Right lobe of liver (tissue), 6 donors: Measurements from ENCODE around the gene KIF6. TPM values are rescaled to one million over a fixed set of nuclear protein-coding genes. Genes with fewer than 3 reads are reported as not detected.

Source experiments
- ATAC-seq, 4 donors: fragments of 200-7000 bp; cut with Tn5 transposase; one replicate each; pipeline ENCODE4 v1.9.1; 2020; ENCODE audit warnings: mild to moderate bottlenecking in 4 of 4, moderate library complexity in 4 of 4
- DNase-seq, 3 donors: peaks; one replicate each; pipeline ENCODE4 v3.0.0-alpha.2; 2020
- H3K27ac ChIP-seq, 3 donors: fragments of 200-600 bp; one replicate each; pipeline ENCODE4 v1.8.0; 2022
- H3K27me3 ChIP-seq, 2 donors: fragments of 200-600 bp; one replicate each; pipeline ENCODE4 v1.8.0; 2022
- H3K36me3 ChIP-seq, 4 donors: fragments of 200-600 bp; sonication (generic) in 1 of 4; one replicate each; pipeline versions ENCODE4 v1.5.1 to v1.8.0; 2017 to 2022; ENCODE audit warnings: control low read depth in 1 of 4
- H3K4me1 ChIP-seq, 4 donors: fragments of 200-600 bp; sonication (generic) in 1 of 4; one replicate each; pipeline versions ENCODE4 v1.5.1 to v1.8.0; 2017 to 2022; ENCODE audit warnings: control low read depth in 1 of 4
- H3K4me3 ChIP-seq, 3 donors: fragments of 200-600 bp; one replicate each; pipeline ENCODE4 v1.8.0; 2022
- H3K9me3 ChIP-seq, 4 donors: fragments of 200-600 bp; sonication (generic) in 1 of 4; one replicate each; pipeline versions ENCODE4 v1.5.1 to v1.8.0; 2017 to 2022; ENCODE audit warnings: control low read depth in 1 of 4
- CTCF ChIP-seq, 4 donors: fragments of 200-600 bp in 3 of 4; fragments of 450-650 bp in 1 of 4; IDR thresholded peaks; one replicate each; pipeline versions ENCODE4 v1.5.1 to v1.8.0; 2016 to 2022; ENCODE audit warnings: antibody characterized with exemption in 4 of 4, mild to moderate bottlenecking in 2 of 4
- POLR2A ChIP-seq: fragments of 450-650 bp; IDR thresholded peaks from one replicate; pipeline ENCODE4 v1.6.1; 2017; ENCODE audit warnings: antibody characterized with exemption, mild to moderate bottlenecking
- WGBS: methylation state at CpG from one replicate; pipeline ENCODE4 v1.1.6; 2018; ENCODE audit warnings: low coverage, low lambda C conversion rate; ENCODE audit not compliant: insufficient coverage; ENCODE audit errors: missing lambda C conversion rate; 5-methylcytosine and 5-hydroxymethylcytosine counted together
- intact Hi-C, 2 donors: fragments of 100-400 bp; cut with DNase I; formaldehyde crosslinking; loops; one replicate each; pipeline versions ENCODE4 v1.11.2 to v1.14.1; 2022
- total RNA-seq, 6 experiments: library from RNA; depleted of rRNA in 2 of 6; stranded (reverse); fragments of >200 nt in 2 of 6; fragmentation: NEBNext Ultra II Directional in 3 of 6; extraction: Animal tissue kit (Norgen Biotek cat#: 25700) in 3 of 6; gene quantifications; one replicate each; pipeline versions ENCODE4 v1.1.0 to v1.2.4, GENCODE V29; 2016 to 2023
- donor health status: DM: no; HTN: yes; CAD: no.
- donor health status: DM: no; HTN: no; CAD: no.
- donor health status: DM: no; HTN: no; CAD: no.
- donor health status: DM: no; HTN: yes; CAD: no.
- donor health status: DM: no; HTN: yes; CAD: no.

The KIF6 gene
- total RNA-seq, 6 experiments from 2014 or later: 0.18 to 0.83 (median 0.37) TPM; not detected in 2

GRCh38 chr6:39298061-39298460 is 427.1 kb downstream of the KIF6 start:
- H3K4me3 ChIP-seq: no peak overlapping the region

GRCh38 chr6:39296745-39297640 is 428.2 kb downstream of the KIF6 start:
- no peaks in the 10 kb centered on the region for H3K9me3 ChIP-seq
- intact Hi-C loops: no loop called here
- no peak for TF ChIP-seq CTCF (IDR thresholded peaks at IDR 0.05)
- TF ChIP-seq POLR2A: no peak
- H3K4me3 ChIP-seq: no peak overlapping the region
- DNase-seq (peak in 1 of 3 donors; percentile 83), ATAC-seq (peak; percentile 47 to 68 (median 59))
- peak overlapping the region in 2 of 3 donors; percentile 29 to 80 for H3K27ac ChIP-seq
- 17% methylated on average over 6 of the region's 18 CpGs for WGBS
- no peaks in the 10 kb centered on the region for H3K36me3 ChIP-seq
- H3K27me3 ChIP-seq: no peaks in the 10 kb centered on the region
- H3K4me1 ChIP-seq: peaks cover 0 to 35% (median 16%) of the 10 kb centered on the region in 4 donors

More at GRCh38 chr6:39298061-39298460, 427.1 kb downstream of the KIF6 start:
- H3K27me3 ChIP-seq: no peaks in the 10 kb centered on the region
- peak overlapping the region in 2 of 3 donors; percentile 24 to 80 for H3K27ac ChIP-seq
- 53% methylated on average over 5 of the region's 10 CpGs for WGBS
- H3K36me3 ChIP-seq: no peaks in the 10 kb centered on the region
- no peaks in the 10 kb centered on the region for H3K9me3 ChIP-seq
- TF ChIP-seq CTCF (IDR thresholded peaks at IDR 0.05) (no peak), POLR2A (no peak)
- peak; percentile 82 to 93 (median 83) for ATAC-seq
- DNase-seq: peak; percentile 80 to 96 (median 94)
- H3K4me1 ChIP-seq: peaks cover 0 to 41% (median 19%) of the 10 kb centered on the region in 4 donors
- intact Hi-C loops: no loop called here

DNA sequence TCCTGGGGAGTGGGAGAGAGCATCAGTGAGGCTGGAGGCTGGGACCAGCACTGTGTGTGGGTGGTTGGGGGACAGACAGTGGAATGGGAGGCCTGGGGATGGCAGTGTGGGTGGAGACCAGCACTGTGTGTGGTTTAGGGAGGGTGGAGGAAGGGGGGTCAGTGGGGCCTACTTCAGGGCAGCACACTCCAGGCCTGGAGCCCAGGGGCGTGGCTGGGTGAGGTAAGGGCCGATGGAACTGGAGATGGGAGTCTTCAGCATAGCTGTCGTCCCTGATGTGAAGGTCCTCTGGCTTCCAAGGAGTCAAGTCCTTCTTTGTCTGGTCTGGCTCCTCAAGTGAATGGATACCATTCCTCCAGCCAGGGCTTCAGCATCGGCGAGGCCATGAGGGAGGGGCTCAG is 429.6 kb downstream of the KIF6 start:
- Histone ChIP-seq H3K36me3 (no peaks in the 10 kb centered on the region), H3K4me3 (no peak overlapping the region), H3K27me3 (no peaks in the 10 kb centered on the region), H3K4me1 (peaks cover 0 to 35% (median 16%) of the 10 kb centered on the region in 4 donors), H3K27ac (no peak overlapping the region), H3K9me3 (no peaks in the 10 kb centered on the region)
- ATAC-seq (no peak), DNase-seq (no peak)
- WGBS: no CpG with 5 or more reads among the region's 5 CpGs
- intact Hi-C loops: no loop called here
- no peak for TF ChIP-seq CTCF (IDR thresholded peaks at IDR 0.05)
- TF ChIP-seq POLR2A: no peak

DNA sequence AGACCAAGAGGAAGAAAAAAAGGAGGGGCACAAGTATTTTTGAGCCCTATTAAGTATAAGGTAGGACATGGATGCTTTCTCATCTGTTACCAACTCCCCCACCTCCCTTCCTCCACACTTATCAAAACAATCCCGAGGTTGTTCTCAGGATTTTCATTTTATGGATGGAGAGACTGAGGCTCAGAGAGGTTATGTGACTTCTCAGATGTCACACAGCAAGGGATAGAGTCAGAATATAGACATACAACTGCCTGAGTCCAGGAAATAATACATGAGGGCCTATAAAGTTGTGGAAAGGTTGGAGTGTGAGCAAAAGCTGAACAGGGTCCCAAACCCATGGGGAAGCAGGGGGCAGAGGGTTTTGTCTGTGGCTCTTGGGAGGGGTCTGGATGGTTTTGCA is 430.3 kb downstream of the KIF6 start:
- WGBS: 59% methylated on average over 1 of the region's 1 CpG
- no peak for ATAC-seq
- intact Hi-C loops: no loop called here

More for the DNA sequence above, 430.3 kb downstream of the KIF6 start:
- TF ChIP-seq CTCF (IDR thresholded peaks at IDR 0.05) (no peak), POLR2A (no peak)
- no peak overlapping the region for H3K4me3 ChIP-seq
- no peak overlapping the region for H3K27ac ChIP-seq
- no peak for DNase-seq
- no peaks in the 10 kb centered on the region for H3K36me3 ChIP-seq
- no peaks in the 10 kb centered on the region for H3K27me3 ChIP-seq
- no peaks in the 10 kb centered on the region for H3K9me3 ChIP-seq
- peaks cover 0 to 35% (median 16%) of the 10 kb centered on the region in 4 donors for H3K4me1 ChIP-seq
